ENCODE results near the gene LOX. TPM values are rescaled to one million over a fixed set of nuclear protein-coding genes. Genes with fewer than 3 reads are reported as not detected.

LOX gene
- total and polyA plus RNA-seq, 7 donors, result 0.51 to 4.9 (median 1.6) TPM

- no peak for ATAC-seq
- WGBS, 3 donors, result 84 to 91% (median 88%) methylated on average over 1 of the region's 1 CpG
- no peak overlapping the region for H3K27ac ChIP-seq
- H3K4me3 ChIP-seq, result no peak overlapping the region
- no peaks in the 10 kb centered on the region for H3K4me1 ChIP-seq
- no peaks in the 10 kb centered on the region for H3K36me3 ChIP-seq (ENCODE audit: insufficient read depth in 1 of 2, low read depth in 1 of 2)
- intact Hi-C loops (cut with DNase I), result no loop called here
- H3K27me3 ChIP-seq (ENCODE audit: insufficient read depth in 3 of 3, low read length in 2 of 3), result no peaks in the 10 kb centered on the region
- no peak for DNase-seq
- no peaks in the 10 kb centered on the region for H3K9me3 ChIP-seq
- no peak for TF ChIP-seq CTCF (IDR thresholded peaks at IDR 0.05)
Measured at GRCh38 chr5:122063836-122064235, 14.2 kb downstream of the LOX start.

- intact Hi-C loops (cut with DNase I), result no loop called here
- no peak for TF ChIP-seq CTCF (IDR thresholded peaks at IDR 0.05)
- no peaks in the 10 kb centered on the region for H3K9me3 ChIP-seq
- no peaks in the 10 kb centered on the region for H3K4me1 ChIP-seq
- H3K4me3 ChIP-seq, result no peak overlapping the region
- 63 to 74% (median 73%) methylated on average over 1 of the region's 1 CpG for WGBS, 3 donors
- H3K36me3 ChIP-seq (ENCODE audit: insufficient read depth in 1 of 2, low read depth in 1 of 2), result no peaks in the 10 kb centered on the region
- H3K27me3 ChIP-seq (ENCODE audit: insufficient read depth in 3 of 3, low read length in 2 of 3), result no peaks in the 10 kb centered on the region
- ATAC-seq (no peak), DNase-seq (no peak)
- no peak overlapping the region for H3K27ac ChIP-seq
Measured at GRCh38 chr5:122062205-122062604, 15.9 kb downstream of the LOX start.

- H3K4me3 ChIP-seq, result no peak overlapping the region
- DNase-seq (no peak), ATAC-seq (no peak)
- H3K36me3 ChIP-seq (ENCODE audit: insufficient read depth in 1 of 2, low read depth in 1 of 2), result no peaks in the 10 kb centered on the region
- TF ChIP-seq CTCF (IDR thresholded peaks at IDR 0.05), result no peak
- intact Hi-C loops (cut with DNase I), result no loop called here
- no peak overlapping the region for H3K27ac ChIP-seq
- H3K4me1 ChIP-seq, result no peaks in the 10 kb centered on the region
- H3K9me3 ChIP-seq, result no peaks in the 10 kb centered on the region
- H3K27me3 ChIP-seq (ENCODE audit: insufficient read depth in 3 of 3, low read length in 2 of 3), result no peaks in the 10 kb centered on the region
Measured at GRCh38 chr5:122056913-122057312, 21.1 kb downstream of the LOX start.

- DNase-seq (no peak), ATAC-seq (no peak)
- intact Hi-C loops (cut with DNase I), result no loop called here
- no peak for TF ChIP-seq CTCF (IDR thresholded peaks at IDR 0.05)
- H3K9me3 ChIP-seq, result no peaks in the 10 kb centered on the region
- H3K36me3 ChIP-seq (ENCODE audit: insufficient read depth in 1 of 2, low read depth in 1 of 2), result no peaks in the 10 kb centered on the region
- H3K27ac ChIP-seq, result no peak overlapping the region
- H3K4me3 ChIP-seq, result no peak overlapping the region
- 77 to 88% (median 87%) methylated on average over 4 of the region's 4 CpGs for WGBS, 3 donors
- no peaks in the 10 kb centered on the region for H3K4me1 ChIP-seq
- H3K27me3 ChIP-seq (ENCODE audit: insufficient read depth in 3 of 3, low read length in 2 of 3), result no peaks in the 10 kb centered on the region
Measured at GRCh38 chr5:122054266-122054665, 23.8 kb downstream of the LOX start.
